ENCODE measurements around the gene FAM72C.
"Not testable (repeated sequence)": the region's sequence is repeated elsewhere in the genome, so short reads cannot be mapped to it uniquely, and the experiment has no call there.

DNA sequence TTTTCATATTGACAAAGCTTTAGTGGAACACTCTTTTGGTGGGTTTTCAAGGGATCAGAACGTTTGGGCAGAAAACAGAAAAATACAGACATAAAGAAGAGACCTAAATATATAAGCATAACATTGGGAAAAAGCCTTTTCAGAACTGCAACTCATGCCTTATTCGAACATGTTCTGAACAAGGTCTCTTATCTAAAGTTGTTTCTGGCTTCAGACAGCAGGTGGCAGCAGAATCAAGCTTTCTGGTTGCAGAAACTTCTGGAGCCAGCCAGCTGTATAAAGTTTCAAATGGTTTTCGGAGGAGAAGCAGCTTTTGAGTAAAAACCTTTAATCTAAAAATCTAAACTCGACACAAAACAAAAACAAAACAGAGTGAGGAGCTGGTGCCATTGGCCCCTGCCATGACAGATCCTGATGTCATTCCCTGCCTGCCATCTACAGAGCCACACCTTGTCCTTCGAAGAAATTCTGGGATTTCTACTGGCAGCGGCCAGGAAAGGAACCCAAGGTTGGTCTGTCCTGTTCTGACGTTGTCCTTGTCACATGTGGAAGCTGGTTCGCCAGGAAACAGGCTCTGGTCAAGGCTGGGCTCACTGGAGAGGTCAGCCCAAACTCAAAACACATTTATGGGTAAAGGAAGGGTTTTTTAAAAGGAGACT lies 35.2 kb downstream of the FAM72C start:
- TF ChIP-seq, protein P1, sequence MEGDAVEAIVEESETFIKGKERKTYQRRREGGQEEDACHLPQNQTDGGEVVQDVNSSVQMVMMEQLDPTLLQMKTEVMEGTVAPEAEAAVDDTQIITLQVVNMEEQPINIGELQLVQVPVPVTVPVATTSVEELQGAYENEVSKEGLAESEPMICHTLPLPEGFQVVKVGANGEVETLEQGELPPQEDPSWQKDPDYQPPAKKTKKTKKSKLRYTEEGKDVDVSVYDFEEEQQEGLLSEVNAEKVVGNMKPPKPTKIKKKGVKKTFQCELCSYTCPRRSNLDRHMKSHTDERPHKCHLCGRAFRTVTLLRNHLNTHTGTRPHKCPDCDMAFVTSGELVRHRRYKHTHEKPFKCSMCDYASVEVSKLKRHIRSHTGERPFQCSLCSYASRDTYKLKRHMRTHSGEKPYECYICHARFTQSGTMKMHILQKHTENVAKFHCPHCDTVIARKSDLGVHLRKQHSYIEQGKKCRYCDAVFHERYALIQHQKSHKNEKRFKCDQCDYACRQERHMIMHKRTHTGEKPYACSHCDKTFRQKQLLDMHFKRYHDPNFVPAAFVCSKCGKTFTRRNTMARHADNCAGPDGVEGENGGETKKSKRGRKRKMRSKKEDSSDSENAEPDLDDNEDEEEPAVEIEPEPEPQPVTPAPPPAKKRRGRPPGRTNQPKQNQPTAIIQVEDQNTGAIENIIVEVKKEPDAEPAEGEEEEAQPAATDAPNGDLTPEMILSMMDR (IDR thresholded peaks at IDR 0.05): not testable (repeated sequence)
- not testable (repeated sequence) for TF ChIP-seq EP300 (IDR thresholded peaks at IDR 0.05)
